Inflammatory macrophage treated with lipopolysaccharide for 1 hour (primary cell): ENCODE measurements around the gene HMGCLL1.

Experiments used
- DNase-seq, 2 donors: peaks; one replicate each; pipeline ENCODE4 v3.0.0-alpha.2; 2020 to 2022

Gene HMGCLL1

DNA sequence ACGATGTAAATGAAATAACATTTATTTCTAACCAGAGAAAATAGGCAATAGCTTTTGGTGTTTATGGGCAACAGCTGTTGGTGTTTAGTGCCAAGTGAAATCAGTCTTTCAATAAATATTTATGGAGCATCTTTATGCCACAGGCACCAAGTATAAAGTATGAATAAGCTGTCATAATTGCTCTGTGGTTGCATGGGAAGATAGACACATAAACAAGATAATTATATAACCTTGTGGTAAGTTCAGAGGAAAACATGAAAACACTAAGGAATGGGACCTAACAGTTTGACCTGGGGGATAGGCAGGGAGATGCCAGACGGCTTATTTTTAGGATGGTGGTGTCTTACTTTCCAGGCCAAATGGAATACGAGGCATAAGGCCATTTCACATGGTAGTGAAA is 140.8 kb downstream of the HMGCLL1 start:
- no peak for DNase-seq

DNA sequence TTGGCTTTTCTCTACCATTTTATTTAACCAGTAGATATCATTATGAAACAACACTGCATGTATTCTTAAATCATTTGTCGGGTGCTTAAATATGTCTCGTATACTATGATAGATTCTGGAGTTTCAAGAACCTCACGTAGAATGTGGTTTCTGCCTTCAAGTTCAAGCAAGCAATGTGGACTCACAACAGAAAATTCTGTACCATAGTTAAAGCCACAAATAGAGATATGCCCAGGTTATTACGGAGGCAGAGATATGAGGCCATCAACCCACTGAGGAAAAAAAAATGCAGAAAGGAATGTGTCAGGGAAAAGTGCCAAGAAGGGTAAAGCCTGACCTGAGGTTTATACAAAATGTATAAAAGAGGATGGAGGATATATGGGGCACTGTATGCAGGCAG is 141.9 kb downstream of the HMGCLL1 start:
- DNase-seq, result no peak

GRCh38 chr6:55433446-55434130 is 145.4 kb downstream of the HMGCLL1 start:
- DNase-seq, result no peak

DNA sequence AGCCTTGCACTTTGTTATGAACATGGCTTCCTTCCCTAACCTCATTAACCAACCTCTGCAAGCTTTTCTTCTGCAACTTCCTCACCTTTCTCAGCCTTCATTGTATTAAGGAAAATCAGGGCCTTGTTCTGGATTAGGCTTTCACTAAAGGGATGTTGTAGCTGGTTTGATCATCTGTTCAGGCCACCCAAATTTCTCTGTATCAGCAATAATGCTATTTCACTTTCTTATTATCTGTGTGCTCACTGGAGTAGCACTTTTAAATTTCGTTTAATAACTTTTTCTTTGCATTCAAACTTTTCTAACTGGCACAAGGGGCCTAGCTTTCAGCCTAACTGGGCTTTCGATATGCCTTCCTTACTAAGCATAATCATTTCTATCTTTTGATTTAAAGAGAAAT is 155.1 kb downstream of the HMGCLL1 start:
- DNase-seq, result no peak

- no peak for DNase-seq
Measured at GRCh38 chr6:55410674-55411073, 168.3 kb downstream of the HMGCLL1 start.

GRCh38 chr6:55405474-55406235 is 173.3 kb downstream of the HMGCLL1 start:
- no peak for DNase-seq

- no peak for DNase-seq
Measured at GRCh38 chr6:55399351-55399750, 179.6 kb downstream of the HMGCLL1 start.

- DNase-seq, result no peak
Measured at GRCh38 chr6:55397986-55398385, 181.0 kb downstream of the HMGCLL1 start.

DNA sequence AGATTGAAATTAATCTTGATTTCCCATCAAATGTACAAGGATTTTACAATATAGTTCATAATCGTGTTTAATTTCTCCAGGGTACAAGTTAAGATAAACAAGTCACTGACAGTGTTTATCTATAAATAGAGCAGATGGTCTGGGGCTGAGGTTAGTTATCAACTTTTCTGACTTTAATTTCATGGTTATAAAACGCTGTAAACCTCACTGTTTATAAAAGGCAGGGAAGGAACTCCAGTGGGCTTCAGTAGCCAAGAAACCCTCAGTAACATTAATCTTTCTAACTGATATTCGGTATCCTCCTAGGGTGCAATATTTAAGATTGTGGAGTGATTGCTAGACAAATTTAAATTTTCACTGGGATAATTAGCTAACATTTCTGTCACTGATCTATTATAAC is 183.1 kb downstream of the HMGCLL1 start:
- no peak for DNase-seq

DNA sequence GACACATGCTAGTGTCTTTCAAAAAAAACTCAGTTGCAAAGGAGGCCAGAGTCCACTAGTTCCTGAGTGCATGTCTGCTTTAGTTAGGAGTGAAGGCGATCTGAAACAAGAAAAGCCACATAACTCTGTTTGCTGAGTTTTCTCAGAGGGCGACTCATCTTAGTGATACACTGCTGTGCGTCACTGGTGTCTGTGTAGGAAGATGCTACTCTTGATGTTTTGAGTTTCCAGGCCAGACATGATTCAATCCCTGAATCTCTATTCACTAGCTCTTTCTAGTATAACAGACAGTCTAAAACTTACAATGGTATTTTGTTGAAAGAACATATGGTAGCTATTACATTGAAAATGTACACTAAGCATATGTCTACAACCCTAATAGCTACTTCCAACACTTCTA is 190.8 kb downstream of the HMGCLL1 start:
- DNase-seq, result no peak
